ENCODE data around the gene PTDSS2.

GRCh38 chr11:453564-453963 lies 3.5 kb downstream of the PTDSS2 start:
- no peak for TF ChIP-seq POLR2A (IDR thresholded peaks at IDR 0.05)
- no peak for TF ChIP-seq CTCF (IDR thresholded peaks at IDR 0.05 in 8 of 11, conservative IDR thresholded peaks at IDR 0.05 in 3 of 11)
- TF ChIP-seq POLR2AphosphoS5 (IDR thresholded peaks at IDR 0.05) = no peak
